ENCODE results near the gene CMSS1.

DNA sequence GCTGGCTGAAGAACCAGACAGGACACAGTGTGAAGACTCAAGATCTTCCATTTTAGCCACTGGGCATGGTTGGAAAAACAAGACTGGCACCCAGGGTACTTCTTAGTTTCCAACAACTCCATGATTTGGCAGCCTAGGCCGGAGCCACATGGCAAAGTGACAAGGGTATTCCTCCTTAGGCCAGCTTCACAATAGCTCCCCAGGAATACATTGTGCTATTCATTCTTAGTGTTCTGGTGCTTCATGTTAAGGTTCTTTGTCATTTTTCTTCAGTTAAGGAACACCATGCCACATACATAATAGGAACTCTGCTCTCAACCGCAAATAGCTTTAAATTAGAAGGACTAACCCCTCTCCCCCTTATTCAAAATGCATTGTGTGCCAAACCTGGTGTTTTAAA is 304.7 kb downstream of the CMSS1 start:
- TF ChIP-seq CTCF (IDR thresholded peaks at IDR 0.05) (no peak), POLR2A (IDR thresholded peaks at IDR 0.05) (no peak)

Measured in heart left ventricle (tissue), 13 donors.